GM23338 (cell line): Measurements from ENCODE around the gene EML3.

Experiments
- EZH2phosphoT487 ChIP-seq: fragments of 200-600 bp; sonication (generic); IDR thresholded peaks from one replicate; pipeline ENCODE4 v1.8.1; 2018; ENCODE audit warnings: antibody characterized with exemption; ENCODE audit not compliant: unreplicated experiment
- TF ChIP-seq, protein P1 (sequence below), 2 experiments: fragments of 200-600 bp in 1 of 2; sonication (generic) in 1 of 2; conservative IDR thresholded peaks; 2 replicates each; pipeline versions ENCODE4 v1.5.1 to v1.6.1; 2016 to 2017; ENCODE audit warnings: antibody characterized with exemption in 2 of 2, low read depth in 2 of 2, mild to moderate bottlenecking in 2 of 2, moderate library complexity in 1 of 2

GRCh38 chr11:62627713-62628112 is 15.1 kb upstream of the EML3 start:
- TF ChIP-seq, protein P1, sequence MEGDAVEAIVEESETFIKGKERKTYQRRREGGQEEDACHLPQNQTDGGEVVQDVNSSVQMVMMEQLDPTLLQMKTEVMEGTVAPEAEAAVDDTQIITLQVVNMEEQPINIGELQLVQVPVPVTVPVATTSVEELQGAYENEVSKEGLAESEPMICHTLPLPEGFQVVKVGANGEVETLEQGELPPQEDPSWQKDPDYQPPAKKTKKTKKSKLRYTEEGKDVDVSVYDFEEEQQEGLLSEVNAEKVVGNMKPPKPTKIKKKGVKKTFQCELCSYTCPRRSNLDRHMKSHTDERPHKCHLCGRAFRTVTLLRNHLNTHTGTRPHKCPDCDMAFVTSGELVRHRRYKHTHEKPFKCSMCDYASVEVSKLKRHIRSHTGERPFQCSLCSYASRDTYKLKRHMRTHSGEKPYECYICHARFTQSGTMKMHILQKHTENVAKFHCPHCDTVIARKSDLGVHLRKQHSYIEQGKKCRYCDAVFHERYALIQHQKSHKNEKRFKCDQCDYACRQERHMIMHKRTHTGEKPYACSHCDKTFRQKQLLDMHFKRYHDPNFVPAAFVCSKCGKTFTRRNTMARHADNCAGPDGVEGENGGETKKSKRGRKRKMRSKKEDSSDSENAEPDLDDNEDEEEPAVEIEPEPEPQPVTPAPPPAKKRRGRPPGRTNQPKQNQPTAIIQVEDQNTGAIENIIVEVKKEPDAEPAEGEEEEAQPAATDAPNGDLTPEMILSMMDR (conservative IDR thresholded peaks at IDR 0.05; ENCODE audit: low read depth in 2 of 2), result no peak
- TF ChIP-seq EZH2phosphoT487, result no peak
